ENCODE results near the gene CSGALNACT2.
"Not testable (repeated sequence)": the region's sequence is repeated elsewhere in the genome, so short reads cannot be mapped to it uniquely, and the experiment has no call there.

The CSGALNACT2 gene

GRCh38 chr10:43136995-43137716 lies 1.1 kb upstream of the CSGALNACT2 start:
- no peaks in the 10 kb centered on the region for H3K9me3 Mint-ChIP-seq
- H3K4me3 Mint-ChIP-seq, result peak overlapping the region; percentile 89
- H3K27me3 Mint-ChIP-seq, result no peaks in the 10 kb centered on the region
- H3K27ac Mint-ChIP-seq, result peak overlapping the region; percentile 95
- no peak for DNase-seq
- H3K36me3 Mint-ChIP-seq (ENCODE audit: low read depth), result peaks cover 17% of the 10 kb centered on the region
- H3K4me1 Mint-ChIP-seq (ENCODE audit: low read depth), result peaks cover 42% of the 10 kb centered on the region

GRCh38 chr10:43137717-43138020 lies 576 bp upstream of the CSGALNACT2 start:
- DNase-seq, result peak; percentile 65
- Mint-ChIP-seq H3K9me3 (no peaks in the 10 kb centered on the region), H3K4me1 (ENCODE audit: low read depth) (peaks cover 47% of the 10 kb centered on the region), H3K36me3 (ENCODE audit: low read depth) (peaks cover 17% of the 10 kb centered on the region), H3K27ac (peak overlapping the region; percentile 95), H3K27me3 (no peaks in the 10 kb centered on the region), H3K4me3 (peak overlapping the region; percentile 89)

DNA sequence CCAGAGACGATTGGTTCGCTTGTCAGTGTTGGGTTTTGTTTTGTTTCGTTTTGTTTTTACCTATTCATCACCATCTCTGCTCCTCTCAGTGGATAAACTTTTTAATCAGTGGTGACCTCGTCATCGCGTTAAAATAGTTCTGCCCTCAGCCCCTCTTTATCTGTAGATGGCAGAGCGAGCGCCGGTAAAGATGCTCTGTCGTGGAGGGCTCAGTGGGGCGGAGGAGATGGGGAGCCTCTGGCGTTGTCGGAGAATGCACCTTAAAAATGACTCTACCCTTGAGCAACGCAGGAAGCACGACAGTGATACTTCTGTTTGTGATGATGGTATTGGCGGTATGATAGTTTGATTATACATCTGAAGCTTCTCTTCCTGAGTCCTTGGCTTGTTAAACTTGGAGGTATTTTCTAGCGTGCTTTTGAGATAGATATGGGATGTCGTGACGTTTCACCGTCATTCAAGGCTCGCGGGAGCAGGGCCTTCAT lies 554 bp downstream of the CSGALNACT2 start:
- no peaks in the 10 kb centered on the region for H3K27me3 Mint-ChIP-seq
- no peaks in the 10 kb centered on the region for H3K9me3 Mint-ChIP-seq

GRCh38 chr10:43141421-43141820 lies 3.2 kb downstream of the CSGALNACT2 start:
- peak overlapping the region; percentile 71 for H3K27ac Mint-ChIP-seq
- peaks cover 27% of the 10 kb centered on the region for H3K36me3 Mint-ChIP-seq (ENCODE audit: low read depth)
- H3K9me3 Mint-ChIP-seq, result no peaks in the 10 kb centered on the region
- H3K4me1 Mint-ChIP-seq (ENCODE audit: low read depth), result peaks cover 74% of the 10 kb centered on the region
- no peaks in the 10 kb centered on the region for H3K27me3 Mint-ChIP-seq
- DNase-seq, result no peak
- peak overlapping the region; percentile 29 for H3K4me3 Mint-ChIP-seq

More for the DNA sequence above, 554 bp downstream of the CSGALNACT2 start:
- Mint-ChIP-seq H3K4me3 (peak overlapping the region; percentile 91), H3K4me1 (ENCODE audit: low read depth) (peaks cover 57% of the 10 kb centered on the region), H3K36me3 (ENCODE audit: low read depth) (peaks cover 17% of the 10 kb centered on the region), H3K27ac (peak overlapping the region; percentile 97)
- no peak for DNase-seq

DNA sequence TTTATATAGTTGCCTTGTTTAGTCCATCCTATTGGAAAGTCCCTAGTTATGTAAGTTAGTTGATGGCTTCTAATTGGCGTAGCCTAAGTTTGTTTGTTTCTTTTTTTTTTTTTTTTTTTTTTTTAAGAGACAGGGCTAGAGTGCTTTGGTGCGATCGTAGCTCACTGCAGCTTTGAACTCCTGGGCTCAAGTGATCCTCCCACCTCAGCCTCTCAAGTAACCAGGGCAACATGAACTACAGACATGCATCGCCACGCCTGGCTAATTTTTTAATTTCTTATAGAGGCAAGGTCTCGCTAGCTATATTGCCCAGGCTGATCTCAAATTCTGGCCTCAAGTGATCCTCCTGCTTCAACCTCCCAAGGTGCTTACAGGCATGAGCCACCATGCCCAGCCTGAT lies 7.1 kb downstream of the CSGALNACT2 start:
- Mint-ChIP-seq H3K9me3 (peaks cover 9% of the 10 kb centered on the region), H3K27ac (peak overlapping the region; percentile 50), H3K36me3 (ENCODE audit: low read depth) (peaks cover 35% of the 10 kb centered on the region), H3K4me1 (ENCODE audit: low read depth) (peaks cover 77% of the 10 kb centered on the region), H3K27me3 (no peaks in the 10 kb centered on the region), H3K4me3 (no peak overlapping the region)
- DNase-seq, result no peak

GRCh38 chr10:43145936-43146335 lies 7.7 kb downstream of the CSGALNACT2 start:
- peak overlapping the region; percentile 11 for H3K27ac Mint-ChIP-seq

GRCh38 chr10:43151371-43151770 lies 13.1 kb downstream of the CSGALNACT2 start:
- DNase-seq, result no peak
- Mint-ChIP-seq H3K27ac (peak overlapping the region; percentile 55), H3K9me3 (peaks cover 9% of the 10 kb centered on the region), H3K27me3 (no peaks in the 10 kb centered on the region), H3K36me3 (ENCODE audit: low read depth) (peaks cover 38% of the 10 kb centered on the region), H3K4me1 (ENCODE audit: low read depth) (peaks cover 70% of the 10 kb centered on the region), H3K4me3 (no peak overlapping the region)

More at GRCh38 chr10:43145936-43146335, 7.7 kb downstream of the CSGALNACT2 start:
- Mint-ChIP-seq H3K4me1 (ENCODE audit: low read depth) (peaks cover 77% of the 10 kb centered on the region), H3K36me3 (ENCODE audit: low read depth) (peaks cover 34% of the 10 kb centered on the region)
- not testable (repeated sequence) for H3K9me3 Mint-ChIP-seq, H3K27me3 Mint-ChIP-seq, DNase-seq, H3K4me3 Mint-ChIP-seq

DNA sequence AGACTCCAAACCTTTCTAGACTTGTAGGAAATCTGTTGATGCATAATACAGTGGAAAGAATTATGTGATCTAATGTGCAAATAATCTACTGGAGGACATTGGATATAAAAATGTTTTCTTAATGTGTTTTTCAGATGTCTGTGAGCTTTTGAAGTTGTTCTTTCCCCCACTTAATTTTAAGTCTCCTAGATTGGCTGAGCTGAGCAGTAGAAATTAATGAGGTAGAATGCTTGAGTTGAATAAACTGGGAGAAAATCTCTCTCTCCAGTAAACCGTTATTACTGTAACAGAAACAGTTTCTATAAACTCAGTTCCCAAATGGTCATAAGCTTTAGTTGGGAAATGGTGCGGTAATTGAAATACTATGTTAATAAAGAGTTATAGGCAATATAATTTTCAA lies 15.7 kb downstream of the CSGALNACT2 start:
- Mint-ChIP-seq H3K4me3 (no peak overlapping the region), H3K27ac (no peak overlapping the region), H3K9me3 (peaks cover 3% of the 10 kb centered on the region), H3K4me1 (ENCODE audit: low read depth) (peaks cover 67% of the 10 kb centered on the region), H3K36me3 (ENCODE audit: low read depth) (peaks cover 44% of the 10 kb centered on the region), H3K27me3 (no peaks in the 10 kb centered on the region)
- DNase-seq, result no peak

- Mint-ChIP-seq H3K36me3 (ENCODE audit: low read depth) (peaks cover 45% of the 10 kb centered on the region), H3K4me1 (ENCODE audit: low read depth) (peaks cover 70% of the 10 kb centered on the region), H3K9me3 (no peaks in the 10 kb centered on the region), H3K27ac (no peak overlapping the region), H3K27me3 (no peaks in the 10 kb centered on the region), H3K4me3 (no peak overlapping the region)
- DNase-seq, result no peak
Observed at GRCh38 chr10:43155221-43155620, 17.0 kb downstream of the CSGALNACT2 start.

DNA sequence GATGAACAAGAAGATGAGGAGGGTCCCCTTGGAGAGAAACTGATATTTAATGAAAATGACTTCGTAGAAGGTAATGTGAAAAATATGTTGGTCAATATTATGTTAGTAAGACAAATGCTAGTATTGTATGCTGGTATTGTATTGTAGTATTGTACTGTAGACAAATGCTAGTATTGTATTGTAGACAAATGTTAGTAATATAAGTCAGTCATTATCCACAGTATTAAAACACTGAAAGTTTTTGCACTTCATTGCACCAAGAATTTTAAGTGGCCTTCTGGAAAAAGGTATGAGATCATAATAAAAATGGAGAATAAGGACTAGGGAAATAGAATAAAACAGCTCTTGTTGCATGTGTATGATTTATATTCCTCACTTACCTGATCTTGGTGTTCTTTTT lies 17.5 kb downstream of the CSGALNACT2 start:
- Mint-ChIP-seq H3K27me3 (no peaks in the 10 kb centered on the region), H3K4me3 (no peak overlapping the region), H3K27ac (peak overlapping the region; percentile 7), H3K9me3 (no peaks in the 10 kb centered on the region), H3K36me3 (ENCODE audit: low read depth) (peaks cover 44% of the 10 kb centered on the region), H3K4me1 (ENCODE audit: low read depth) (peaks cover 69% of the 10 kb centered on the region)
- no peak for DNase-seq

GRCh38 chr10:43156590-43157341 lies 18.5 kb downstream of the CSGALNACT2 start:
- Mint-ChIP-seq H3K36me3 (ENCODE audit: low read depth) (peaks cover 53% of the 10 kb centered on the region), H3K27ac (no peak overlapping the region), H3K4me3 (no peak overlapping the region), H3K27me3 (no peaks in the 10 kb centered on the region), H3K4me1 (ENCODE audit: low read depth) (peaks cover 69% of the 10 kb centered on the region), H3K9me3 (no peaks in the 10 kb centered on the region)
- no peak for DNase-seq

GRCh38 chr10:43158636-43159035 lies 20.4 kb downstream of the CSGALNACT2 start:
- Mint-ChIP-seq H3K36me3 (ENCODE audit: low read depth) (peaks cover 72% of the 10 kb centered on the region), H3K27me3 (no peaks in the 10 kb centered on the region), H3K27ac (no peak overlapping the region), H3K4me1 (ENCODE audit: low read depth) (peaks cover 72% of the 10 kb centered on the region), H3K9me3 (no peaks in the 10 kb centered on the region), H3K4me3 (no peak overlapping the region)
- no peak for DNase-seq

DNA sequence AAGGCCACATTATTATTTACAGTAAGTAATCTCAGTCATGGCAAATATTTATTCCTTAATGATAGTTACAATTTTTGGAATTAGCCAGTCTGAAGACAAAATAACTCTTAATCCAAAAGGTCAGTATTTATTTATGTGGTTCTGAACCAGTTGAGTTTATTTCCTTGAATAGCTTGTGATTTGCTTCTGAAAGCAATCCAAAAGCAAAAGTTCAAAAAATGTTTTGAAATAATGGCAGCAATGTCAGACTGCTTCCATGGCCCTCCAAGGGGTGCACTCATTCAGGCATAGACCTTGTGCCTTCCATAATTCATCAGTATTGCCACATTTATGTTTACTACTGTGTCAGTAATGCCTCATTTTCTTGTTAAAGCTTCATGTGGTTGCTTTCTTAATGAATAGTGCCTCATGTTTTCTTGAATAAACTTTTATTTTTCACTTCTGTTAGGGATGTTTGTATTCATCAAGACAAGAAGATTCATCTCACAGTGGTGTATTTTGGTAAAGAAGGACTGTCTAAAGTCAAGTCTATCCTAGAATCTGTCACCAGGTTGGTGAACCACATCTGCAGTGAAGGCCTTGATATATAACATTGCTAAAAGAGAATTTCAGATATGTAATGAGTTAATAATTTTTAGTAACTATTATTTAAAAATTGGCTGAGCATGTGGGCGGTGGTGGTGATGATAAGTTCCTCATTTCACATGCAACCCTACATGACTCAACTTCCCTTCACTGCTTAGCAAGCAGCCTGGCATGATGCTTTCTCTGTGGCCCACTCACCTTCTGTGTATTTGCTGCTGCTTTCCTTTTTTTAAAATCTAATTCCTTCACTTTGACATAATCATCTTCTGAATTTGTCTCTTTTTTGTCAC lies 22.0 kb downstream of the CSGALNACT2 start:
- peak overlapping the region; percentile 97 for H3K27ac Mint-ChIP-seq
- H3K27me3 Mint-ChIP-seq, result no peaks in the 10 kb centered on the region
- H3K36me3 Mint-ChIP-seq (ENCODE audit: low read depth), result peaks cover 81% of the 10 kb centered on the region
- peak; percentile 38 for DNase-seq
- peaks cover 70% of the 10 kb centered on the region for H3K4me1 Mint-ChIP-seq (ENCODE audit: low read depth)
- H3K4me3 Mint-ChIP-seq, result peak overlapping the region; percentile 43
- H3K9me3 Mint-ChIP-seq, result no peaks in the 10 kb centered on the region

DNA sequence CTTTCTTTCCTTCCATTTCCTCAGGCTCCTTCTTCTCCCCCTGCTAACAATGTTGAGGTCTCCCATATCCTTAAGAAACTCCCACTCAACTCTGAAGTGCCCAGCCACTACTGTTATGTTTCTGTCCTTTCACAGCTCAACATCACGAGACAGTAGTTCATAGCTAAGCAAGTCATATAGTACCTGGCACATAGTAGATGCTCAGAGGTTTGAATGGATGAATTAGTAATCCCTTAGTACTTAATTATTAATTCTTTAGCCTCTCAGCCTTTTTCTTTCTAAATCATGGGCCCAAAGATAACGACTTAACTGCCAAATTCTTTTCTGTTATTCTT lies 22.6 kb downstream of the CSGALNACT2 start:
- H3K27me3 Mint-ChIP-seq, result no peaks in the 10 kb centered on the region
- no peak for DNase-seq
- H3K9me3 Mint-ChIP-seq, result no peaks in the 10 kb centered on the region
- H3K27ac Mint-ChIP-seq, result peak overlapping the region; percentile 97
- peaks cover 77% of the 10 kb centered on the region for H3K36me3 Mint-ChIP-seq (ENCODE audit: low read depth)
- H3K4me3 Mint-ChIP-seq, result peak overlapping the region; percentile 43
- H3K4me1 Mint-ChIP-seq (ENCODE audit: low read depth), result peaks cover 66% of the 10 kb centered on the region
